ENCODE data around the gene ADAMTSL5. TPM values are rescaled to one million over a fixed set of nuclear protein-coding genes. Genes with fewer than 3 reads are reported as not detected.

Gene ADAMTSL5
- total RNA-seq, 1 experiment from 2014 or later: 20.6 TPM

GRCh38 chr19:1481224-1481892 lies 31.5 kb downstream of the ADAMTSL5 start:
- ATAC-seq: no peak
- no peak overlapping the region for H3K4me3 ChIP-seq (ENCODE audit: low read depth in 2 of 2, low read length in 2 of 2)
- ChIA-PET POLR2A (no interaction called here), CTCF (no interaction called here)
- H3K9me3 ChIP-seq (ENCODE audit: control insufficient read depth, insufficient read depth, low read depth, low read length): no peaks in the 10 kb centered on the region
- TF ChIP-seq REST (IDR thresholded peaks at IDR 0.05; ENCODE audit: insufficient read depth in 1 of 2, low read depth in 2 of 2, low read length in 1 of 2) (no peak), TCF7L2 (IDR thresholded peaks at IDR 0.05; ENCODE audit: low read depth, low read length) (no peak), CTCF (IDR thresholded peaks at IDR 0.05) (no peak), POLR2AphosphoS5 (IDR thresholded peaks at IDR 0.05; ENCODE audit: low read depth, low read length) (no peak), SIN3A (IDR thresholded peaks at IDR 0.05; ENCODE audit: borderline replicate concordance, insufficient read depth, low read depth, low read length) (no peak)
- in situ Hi-C loops (cut with HindIII; ENCODE audit: low pct_unique_long_range_greater_than_20kb, low sequenced_read_pairs): no loop called here
- no TSS peak for BruUV-seq (replicated peaks)
- peaks cover 4% of the 10 kb centered on the region for H3K4me1 ChIP-seq (ENCODE audit: control insufficient read depth, insufficient read depth, low read length)
- no peaks in the 10 kb centered on the region for H3K27me3 ChIP-seq (ENCODE audit: control insufficient read depth, insufficient read depth, low read length)
- intact Hi-C loops (cut with micrococcal nuclease; ENCODE audit: unreplicated experiment): no loop called here
- no peaks in the 10 kb centered on the region; the same call in 1 of the 2 replicates for H3K36me3 ChIP-seq (ENCODE audit: control insufficient read depth, insufficient read depth, low read length)
- no peak overlapping the region for H3K27ac ChIP-seq (ENCODE audit: low read length)
- no peak for DNase-seq (ENCODE audit: low read depth, low spot score)

GRCh38 chr19:1478934-1479707 lies 33.7 kb downstream of the ADAMTSL5 start, which contains the start of gene C19orf25:
TSS of gene C19orf25 (minus strand) at chr19:1479215. CDS start at chr19:1478903, 312 bp downstream.
- no TSS peak for BruUV-seq (replicated peaks)

More at GRCh38 chr19:1478934-1479707, 33.7 kb downstream of the ADAMTSL5 start, which contains the start of gene C19orf25:
- Histone ChIP-seq H3K36me3 (ENCODE audit: control insufficient read depth, insufficient read depth, low read length) (no peaks in the 10 kb centered on the region; the same call in 1 of the 2 replicates), H3K4me3 (ENCODE audit: low read depth in 2 of 2, low read length in 2 of 2) (peak within 1 kb of the TSS; percentile 67 to 84), H3K4me1 (ENCODE audit: control insufficient read depth, insufficient read depth, low read length) (peaks cover 4% of the 10 kb centered on the region), H3K27me3 (ENCODE audit: control insufficient read depth, insufficient read depth, low read length) (no peaks in the 10 kb centered on the region), H3K27ac (ENCODE audit: low read length) (peak within 1 kb of the TSS; percentile 89), H3K9me3 (ENCODE audit: control insufficient read depth, insufficient read depth, low read depth, low read length) (no peaks in the 10 kb centered on the region)
- 0 out of 2 replicates have a peak, but pooled peaks have one; percentile 26 for TF ChIP-seq SIN3A (IDR thresholded peaks at IDR 0.05; ENCODE audit: borderline replicate concordance, insufficient read depth, low read depth, low read length)
- no peak for TF ChIP-seq CTCF (IDR thresholded peaks at IDR 0.05)
- TF ChIP-seq POLR2AphosphoS5 (IDR thresholded peaks at IDR 0.05; ENCODE audit: low read depth, low read length): peak; percentile 68
- no peak for TF ChIP-seq TCF7L2 (IDR thresholded peaks at IDR 0.05; ENCODE audit: low read depth, low read length)
- TF ChIP-seq REST (IDR thresholded peaks at IDR 0.05; ENCODE audit: insufficient read depth in 1 of 2, low read depth in 2 of 2, low read length in 1 of 2): peak in 1 of 2 experiments; percentile 7; a peak in 1 of 4 replicates
- ATAC-seq (peak; percentile 97), DNase-seq (ENCODE audit: low read depth, low spot score) (peak; percentile 71)
- ChIA-PET CTCF (no interaction called here), POLR2A (interaction anchor here (0.6 kb wide), 1 partner anchor 950 kb away, joined by 6 read pairs; no protein-coding TSS in a partner anchor)
- in situ Hi-C loops (cut with HindIII; ENCODE audit: low pct_unique_long_range_greater_than_20kb, low sequenced_read_pairs) (no loop called here), intact Hi-C loops (cut with micrococcal nuclease; ENCODE audit: unreplicated experiment) (no loop called here)

Data from Panc1 (cell line).